Vagina (tissue), 2 donors: ENCODE data around the gene LYPLAL1.

Experiments used
- POLR2A ChIP-seq, 2 donors: fragments of 450-650 bp; IDR thresholded peaks; one replicate each; pipeline ENCODE4 v1.6.1; 2017; ENCODE audit warnings: antibody characterized with exemption in 2 of 2, mild to moderate bottlenecking in 2 of 2, moderate library complexity in 2 of 2
- TF ChIP-seq, protein P1 (sequence below), 3 experiments: fragments of 450-650 bp in 2 of 3; fragments of 200-600 bp in 1 of 3; sonication (generic) in 1 of 3; IDR thresholded peaks; one replicate each; pipeline ENCODE4 v1.5.1; 2017 to 2019; ENCODE audit warnings: antibody characterized with exemption in 3 of 3, mild to moderate bottlenecking in 2 of 3, moderate library complexity in 2 of 3

DNA sequence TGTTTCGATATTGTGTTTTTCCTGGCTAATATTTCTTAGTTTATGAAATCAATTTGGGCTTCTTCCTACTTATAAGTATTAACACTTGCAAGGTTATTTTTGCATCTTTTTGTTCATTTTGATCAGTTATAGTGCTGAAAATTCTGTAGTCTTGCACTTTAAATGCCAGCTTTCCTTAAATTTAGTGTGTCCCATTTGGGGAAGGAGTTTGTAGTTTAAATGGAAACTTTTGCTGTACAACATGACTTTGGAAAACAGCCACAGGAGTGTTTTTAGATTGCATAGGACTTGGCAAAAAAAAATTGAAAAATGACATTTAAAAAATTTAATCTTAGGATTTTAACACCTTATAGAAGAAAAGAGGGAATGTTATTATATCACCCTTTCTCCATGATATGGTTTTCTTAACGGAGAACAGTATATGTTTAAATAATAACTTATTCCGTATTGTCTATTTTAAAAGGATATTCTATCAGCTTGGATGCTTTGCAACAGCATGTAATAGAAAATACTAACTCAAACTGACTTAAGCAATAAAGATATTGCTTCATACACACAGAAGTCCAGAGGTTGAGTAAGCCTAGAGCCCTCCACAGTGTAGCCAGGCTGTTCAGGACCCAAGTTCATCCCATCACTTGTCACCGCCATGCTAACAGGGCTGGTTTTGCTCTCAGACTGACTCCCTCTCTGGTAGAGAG lies 53.8 kb downstream of the LYPLAL1 start:
- TF ChIP-seq, protein P1, sequence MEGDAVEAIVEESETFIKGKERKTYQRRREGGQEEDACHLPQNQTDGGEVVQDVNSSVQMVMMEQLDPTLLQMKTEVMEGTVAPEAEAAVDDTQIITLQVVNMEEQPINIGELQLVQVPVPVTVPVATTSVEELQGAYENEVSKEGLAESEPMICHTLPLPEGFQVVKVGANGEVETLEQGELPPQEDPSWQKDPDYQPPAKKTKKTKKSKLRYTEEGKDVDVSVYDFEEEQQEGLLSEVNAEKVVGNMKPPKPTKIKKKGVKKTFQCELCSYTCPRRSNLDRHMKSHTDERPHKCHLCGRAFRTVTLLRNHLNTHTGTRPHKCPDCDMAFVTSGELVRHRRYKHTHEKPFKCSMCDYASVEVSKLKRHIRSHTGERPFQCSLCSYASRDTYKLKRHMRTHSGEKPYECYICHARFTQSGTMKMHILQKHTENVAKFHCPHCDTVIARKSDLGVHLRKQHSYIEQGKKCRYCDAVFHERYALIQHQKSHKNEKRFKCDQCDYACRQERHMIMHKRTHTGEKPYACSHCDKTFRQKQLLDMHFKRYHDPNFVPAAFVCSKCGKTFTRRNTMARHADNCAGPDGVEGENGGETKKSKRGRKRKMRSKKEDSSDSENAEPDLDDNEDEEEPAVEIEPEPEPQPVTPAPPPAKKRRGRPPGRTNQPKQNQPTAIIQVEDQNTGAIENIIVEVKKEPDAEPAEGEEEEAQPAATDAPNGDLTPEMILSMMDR (IDR thresholded peaks at IDR 0.05) = no peak
- TF ChIP-seq POLR2A (IDR thresholded peaks at IDR 0.05) = no peak
